Suprapubic skin (tissue), 4 donors: ENCODE measurements around the gene SARM1. TPM values are rescaled to one million over a fixed set of nuclear protein-coding genes. Genes with fewer than 3 reads are reported as not detected.

Experiments
- DNase-seq, 2 donors: peaks; one replicate each; pipeline ENCODE4 v3.0.0-alpha.2; 2019; ENCODE audit warnings: low spot score in 2 of 2
- H3K27ac ChIP-seq: fragments of 200-600 bp; sonication (generic); one replicate; pipeline ENCODE4 v1.5.1; 2019
- H3K27me3 ChIP-seq: fragments of 200-600 bp; sonication (generic); one replicate; pipeline ENCODE4 v1.5.1; 2019
- H3K36me3 ChIP-seq: fragments of 200-600 bp; sonication (generic); one replicate; pipeline ENCODE4 v1.5.1; 2019
- H3K4me1 ChIP-seq: fragments of 200-600 bp; sonication (generic); one replicate; pipeline ENCODE4 v1.5.1; 2019
- H3K4me3 ChIP-seq: fragments of 200-600 bp; sonication (generic); one replicate; pipeline ENCODE4 v1.5.1; 2019; ENCODE audit warnings: mild to moderate bottlenecking
- H3K9me3 ChIP-seq: fragments of 200-600 bp; sonication (generic); one replicate; pipeline ENCODE4 v1.5.1; 2019
- CTCF ChIP-seq, 2 donors: fragments of 200-600 bp in 1 of 2; fragments of 450-650 bp in 1 of 2; sonication (generic) in 1 of 2; IDR thresholded peaks; one replicate each; pipeline ENCODE4 v1.5.1; 2016 to 2019; ENCODE audit warnings: antibody characterized with exemption in 2 of 2, mild to moderate bottlenecking in 1 of 2, moderate library complexity in 1 of 2
- EP300 ChIP-seq: sonication (generic); formaldehyde crosslinking; IDR thresholded peaks from one replicate; pipeline ENCODE4 v1.6.1; 2017; ENCODE audit warnings: antibody characterized with exemption
- POLR2A ChIP-seq, 2 donors: fragments of 450-650 bp; IDR thresholded peaks; one replicate each; pipeline ENCODE4 v1.6.1; 2017; ENCODE audit warnings: antibody characterized with exemption in 2 of 2, mild to moderate bottlenecking in 2 of 2, moderate library complexity in 2 of 2
- POLR2AphosphoS5 ChIP-seq, 3 donors: sonication (generic); formaldehyde crosslinking; IDR thresholded peaks; one replicate each; pipeline ENCODE4 v1.6.1; 2017; ENCODE audit warnings: antibody characterized with exemption in 3 of 3
- WGBS: methylation state at CpG from one replicate; pipeline ENCODE4 v1.1.5; 2018; 5-methylcytosine and 5-hydroxymethylcytosine counted together
- total RNA-seq, 4 donors: library from RNA; depleted of rRNA; stranded (reverse); fragments of >200 nt; gene quantifications; one replicate each; pipeline ENCODE4 v1.1.0, GENCODE V29; 2016

SARM1 gene
- total RNA-seq = 10 to 100 TPM in 2 of 4 donors, 1 to 10 TPM in 2; 4.0 to 17.7 (median 11.6) TPM

DNA sequence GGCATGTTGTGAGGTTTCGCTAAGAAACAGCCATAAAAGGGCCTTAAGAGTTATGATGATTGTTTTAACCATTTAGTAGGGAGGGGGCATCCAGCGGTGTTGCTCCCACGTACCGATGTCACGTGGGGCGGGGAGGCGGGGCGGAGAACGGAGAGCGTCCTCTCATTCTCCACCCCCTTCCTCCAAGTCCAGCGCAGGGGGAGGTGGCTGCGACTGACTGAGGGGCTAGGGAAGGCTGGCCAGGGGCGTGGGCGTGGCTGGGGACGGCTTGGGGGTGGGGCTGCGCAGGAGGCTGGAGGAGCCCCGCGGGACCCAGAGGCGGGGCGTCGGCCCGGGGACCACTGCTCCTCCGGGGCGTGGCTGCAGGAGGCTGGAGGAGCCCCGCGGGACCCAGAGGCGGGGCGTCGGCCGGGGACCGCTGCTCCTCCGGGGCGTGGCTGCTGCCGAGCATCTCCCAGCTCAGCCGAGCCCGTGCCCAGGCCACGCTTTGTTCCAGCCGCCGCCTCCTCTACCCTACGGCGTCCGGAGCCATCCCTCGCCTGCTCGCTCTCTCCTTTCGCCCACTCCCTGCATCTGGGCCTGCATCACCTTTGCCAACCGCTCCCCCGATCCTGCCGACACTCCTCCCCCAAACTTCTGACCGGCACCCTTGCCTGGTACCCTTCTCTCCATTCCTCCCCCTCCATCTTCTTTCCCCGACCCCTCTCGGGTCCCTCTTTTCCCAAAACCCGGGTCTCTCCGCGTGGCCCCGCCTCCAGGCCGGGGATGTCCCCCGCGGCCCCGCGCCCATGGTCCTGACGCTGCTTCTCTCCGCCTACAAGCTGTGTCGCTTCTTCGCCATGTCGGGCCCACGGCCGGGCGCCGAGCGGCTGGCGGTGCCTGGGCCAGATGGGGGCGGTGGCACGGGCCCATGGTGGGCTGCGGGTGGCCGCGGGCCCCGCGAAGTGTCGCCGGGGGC is at the start of gene SARM1:
SARM1 (plus strand) TSS at position 450 of the 958 bp plus-strand sequence; CDS start at position 789, 339 bp downstream.
- Histone ChIP-seq H3K4me3 (peak within 1 kb of the TSS; percentile 64), H3K27me3 (no peaks in the 10 kb centered on the region), H3K4me1 (peaks cover 30% of the 10 kb centered on the region), H3K27ac (peak within 1 kb of the TSS; percentile 23), H3K36me3 (no peaks in the 10 kb centered on the region), H3K9me3 (no peaks in the 10 kb centered on the region)
- TF ChIP-seq POLR2AphosphoS5 (IDR thresholded peaks at IDR 0.05) (no peak), CTCF (IDR thresholded peaks at IDR 0.05) (no peak), EP300 (no peak), POLR2A (IDR thresholded peaks at IDR 0.05) (no peak)
- under 1% methylated on average over 37 of the region's 80 CpGs for WGBS
- DNase-seq = peak; percentile 88 to 91

DNA sequence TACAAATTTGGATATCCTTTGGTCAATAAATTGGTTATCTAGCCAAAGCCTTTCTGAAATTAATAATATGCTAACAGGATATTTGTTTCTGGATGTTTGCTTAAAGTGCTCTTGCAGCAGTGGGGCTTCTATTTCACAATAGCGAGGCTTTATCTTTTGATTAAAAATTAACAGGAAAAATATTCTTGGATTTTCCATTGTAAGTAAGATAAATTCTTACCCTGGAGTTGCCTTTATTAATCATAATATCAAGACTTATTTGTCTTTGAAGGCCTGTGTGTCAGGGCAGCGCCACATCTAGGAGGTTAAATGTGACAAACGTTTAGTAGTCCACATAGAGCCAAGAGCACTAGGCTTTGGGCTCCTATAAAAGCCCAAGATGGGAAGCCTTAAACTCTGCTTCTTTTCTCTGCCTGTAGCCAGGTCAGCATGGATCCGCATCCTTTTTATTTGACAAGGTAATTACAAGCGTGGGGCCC is 47.2 kb upstream of the SARM1 start:
- Histone ChIP-seq H3K27ac (no peak overlapping the region), H3K4me3 (no peak overlapping the region), H3K4me1 (peaks cover 11% of the 10 kb centered on the region), H3K9me3 (no peaks in the 10 kb centered on the region), H3K36me3 (peaks cover 18% of the 10 kb centered on the region), H3K27me3 (no peaks in the 10 kb centered on the region)
- WGBS = 89% methylated on average over 5 of the region's 5 CpGs
- DNase-seq = no peak
- no peak for TF ChIP-seq CTCF (IDR thresholded peaks at IDR 0.05)
- no peak for TF ChIP-seq EP300
- no peak for TF ChIP-seq POLR2A (IDR thresholded peaks at IDR 0.05)
- no peak for TF ChIP-seq POLR2AphosphoS5 (IDR thresholded peaks at IDR 0.05)

DNA sequence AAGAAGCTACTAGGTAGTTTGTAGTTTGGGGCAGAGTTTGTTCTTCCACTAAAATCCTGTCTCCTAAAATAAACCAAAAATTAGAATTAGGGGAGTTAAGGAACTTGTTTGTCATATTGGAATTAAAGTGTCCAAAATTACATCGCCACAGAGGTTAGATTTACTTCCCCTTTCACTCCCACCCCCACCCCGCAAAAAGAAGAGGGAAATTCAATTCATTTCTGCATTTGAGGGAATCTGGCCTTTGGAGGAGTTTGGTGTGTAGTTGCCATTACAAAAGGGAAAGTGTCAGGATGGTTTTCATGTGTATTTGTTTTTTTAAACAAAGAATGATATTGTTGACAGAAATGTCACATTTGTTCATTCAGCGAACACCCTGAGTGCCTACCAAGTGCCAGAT is 46.7 kb upstream of the SARM1 start:
- H3K27ac ChIP-seq = no peak overlapping the region
- TF ChIP-seq POLR2AphosphoS5 (IDR thresholded peaks at IDR 0.05) (no peak), EP300 (no peak)

DNA sequence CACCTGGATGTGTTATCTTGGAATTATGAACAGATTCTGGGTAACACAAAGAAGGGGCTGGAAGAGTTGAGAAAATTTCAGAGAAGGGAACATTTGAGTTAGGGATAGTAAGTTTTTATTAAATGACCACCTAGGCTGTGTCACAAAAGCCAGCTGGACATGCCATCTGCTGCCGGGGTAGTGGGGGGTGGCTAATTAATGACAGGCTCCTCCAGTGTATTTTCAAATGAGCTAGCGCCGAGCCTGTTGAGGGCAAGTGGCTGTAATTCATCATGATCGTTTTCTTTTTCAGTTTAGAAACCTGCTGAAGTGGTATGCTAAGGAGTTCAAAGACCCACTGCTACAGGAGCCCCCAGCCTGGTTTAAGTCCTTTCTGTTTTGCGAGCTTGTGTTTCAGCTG is 46.3 kb upstream of the SARM1 start:
- H3K9me3 ChIP-seq = no peaks in the 10 kb centered on the region
- WGBS = 60% methylated on average over 5 of the region's 5 CpGs
- no peak overlapping the region for H3K27ac ChIP-seq
- TF ChIP-seq EP300 (no peak), POLR2AphosphoS5 (IDR thresholded peaks at IDR 0.05) (no peak), POLR2A (IDR thresholded peaks at IDR 0.05) (no peak), CTCF (IDR thresholded peaks at IDR 0.05) (no peak)
- H3K4me3 ChIP-seq = no peak overlapping the region
- no peak for DNase-seq
- peaks cover 2% of the 10 kb centered on the region for H3K4me1 ChIP-seq
- no peaks in the 10 kb centered on the region for H3K27me3 ChIP-seq
- H3K36me3 ChIP-seq = peaks cover 22% of the 10 kb centered on the region

More for the DNA sequence above, 46.7 kb upstream of the SARM1 start:
- H3K4me1 ChIP-seq = peaks cover 7% of the 10 kb centered on the region
- H3K36me3 ChIP-seq = peaks cover 22% of the 10 kb centered on the region
- WGBS = 93% methylated on average over 3 of the region's 3 CpGs
- DNase-seq = no peak
- H3K27me3 ChIP-seq = no peaks in the 10 kb centered on the region
- no peaks in the 10 kb centered on the region for H3K9me3 ChIP-seq
- H3K4me3 ChIP-seq = no peak overlapping the region

- Histone ChIP-seq H3K27me3 (no peaks in the 10 kb centered on the region), H3K4me3 (no peak overlapping the region), H3K36me3 (peaks cover 30% of the 10 kb centered on the region), H3K27ac (no peak overlapping the region), H3K9me3 (no peaks in the 10 kb centered on the region), H3K4me1 (no peaks in the 10 kb centered on the region)
- no peak for DNase-seq
- 56% methylated on average over 7 of the region's 7 CpGs for WGBS
- TF ChIP-seq EP300 (no peak), POLR2AphosphoS5 (IDR thresholded peaks at IDR 0.05) (no peak), POLR2A (IDR thresholded peaks at IDR 0.05) (no peak), CTCF (IDR thresholded peaks at IDR 0.05) (no peak)
These were observed 45.4 kb upstream of the SARM1 start for GRCh38 chr17:28326114-28326513.
